Tibial nerve (tissue), 4 donors: ENCODE data around the gene GRIFIN. TPM values are rescaled to one million over a fixed set of nuclear protein-coding genes. Genes with fewer than 3 reads are reported as not detected.

Source experiments
- DNase-seq, 2 donors: peaks; one replicate each; pipeline ENCODE4 v3.0.0-alpha.2; 2019; ENCODE audit warnings: low spot score in 2 of 2
- H3K27ac ChIP-seq, 4 donors: fragments of 200-600 bp; sonication (generic) in 3 of 4; one replicate each; pipeline ENCODE4 v1.5.1; 2017 to 2019; ENCODE audit warnings: mild to moderate bottlenecking in 1 of 4
- H3K27me3 ChIP-seq, 2 donors: fragments of 200-600 bp; sonication (generic) in 1 of 2; one replicate each; pipeline versions ENCODE4 v1.5.1 to v1.6.0; 2017 to 2019
- H3K36me3 ChIP-seq, 3 donors: fragments of 200-600 bp; sonication (generic); one replicate each; pipeline ENCODE4 v1.5.1; 2018 to 2019
- H3K4me1 ChIP-seq, 4 donors: fragments of 200-600 bp; sonication (generic) in 3 of 4; one replicate each; pipeline ENCODE4 v1.5.1; 2017 to 2019
- H3K4me3 ChIP-seq, 4 donors: fragments of 200-600 bp; sonication (generic) in 3 of 4; one replicate each; pipeline ENCODE4 v1.5.1; 2017 to 2019; ENCODE audit warnings: mild to moderate bottlenecking in 1 of 4, moderate library complexity in 1 of 4
- H3K9me3 ChIP-seq, 4 donors: fragments of 200-600 bp; sonication (generic) in 3 of 4; one replicate each; pipeline ENCODE4 v1.5.1; 2017 to 2019
- CTCF ChIP-seq, 5 experiments: fragments of 200-600 bp in 3 of 5; fragments of 450-650 bp in 2 of 5; sonication (generic) in 3 of 5; IDR thresholded peaks; one replicate each; pipeline ENCODE4 v1.5.1; 2016 to 2019; ENCODE audit warnings: antibody characterized with exemption in 5 of 5, mild to moderate bottlenecking in 3 of 5, moderate library complexity in 2 of 5
- EP300 ChIP-seq, 2 donors: sonication (generic); formaldehyde crosslinking; IDR thresholded peaks; one replicate each; pipeline ENCODE4 v1.6.1; 2017; ENCODE audit warnings: antibody characterized with exemption in 2 of 2, mild to moderate bottlenecking in 1 of 2
- POLR2A ChIP-seq, 2 donors: fragments of 450-650 bp; IDR thresholded peaks; one replicate each; pipeline ENCODE4 v1.6.1; 2017; ENCODE audit warnings: antibody characterized with exemption in 2 of 2, mild to moderate bottlenecking in 2 of 2, moderate library complexity in 2 of 2
- WGBS, 2 donors: methylation state at CpG; one replicate each; pipeline ENCODE4 v1.1.5; 2018; 5-methylcytosine and 5-hydroxymethylcytosine counted together
- total RNA-seq, 4 donors: library from RNA; depleted of rRNA; stranded (reverse); fragments of >200 nt; gene quantifications; one replicate each; pipeline ENCODE4 v1.1.0, GENCODE V29; 2016

The GRIFIN gene
- total RNA-seq, 4 donors from 2014 or later: not detected

DNA sequence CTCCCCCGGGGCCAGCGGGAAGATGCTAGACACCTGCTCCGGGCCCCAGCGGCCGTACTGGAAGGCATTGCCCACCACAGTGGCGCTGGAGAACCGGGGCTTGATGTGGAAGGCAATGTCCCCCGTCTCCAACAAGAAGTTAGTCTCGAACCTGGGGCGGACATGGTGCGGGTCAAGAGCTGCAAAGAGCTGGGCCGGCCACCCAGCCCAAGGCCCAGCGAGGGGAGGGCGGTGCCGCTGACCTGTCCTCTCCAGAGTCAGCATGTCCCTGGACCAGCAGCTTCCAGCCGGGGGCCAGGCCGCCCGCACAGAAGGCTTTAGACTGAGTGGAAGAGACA, 551 bp downstream of the GRIFIN start:
- H3K4me1 ChIP-seq: peaks cover 0 to 37% (median 18%) of the 10 kb centered on the region in 4 donors
- TF ChIP-seq CTCF (IDR thresholded peaks at IDR 0.05): no peak
- TF ChIP-seq EP300 (IDR thresholded peaks at IDR 0.05): no peak
- no peak for TF ChIP-seq POLR2A (IDR thresholded peaks at IDR 0.05)
- H3K9me3 ChIP-seq: no peaks in the 10 kb centered on the region
- H3K27me3 ChIP-seq: peaks cover 0 to 9% of the 10 kb centered on the region in 2 donors
- H3K36me3 ChIP-seq: no peaks in the 10 kb centered on the region
- H3K27ac ChIP-seq: no peak overlapping the region
- 87 to 93% methylated on average over 3 to 14 of the region's 18 CpGs for WGBS, 2 donors
- no peak for DNase-seq
- no peak overlapping the region for H3K4me3 ChIP-seq

- no peak for TF ChIP-seq EP300 (IDR thresholded peaks at IDR 0.05)
- TF ChIP-seq CTCF (IDR thresholded peaks at IDR 0.05): no peak
- no peak for TF ChIP-seq POLR2A (IDR thresholded peaks at IDR 0.05)
- Histone ChIP-seq H3K9me3 (no peaks in the 10 kb centered on the region), H3K36me3 (no peaks in the 10 kb centered on the region), H3K4me1 (peaks cover 0 to 35% (median 18%) of the 10 kb centered on the region in 4 donors), H3K4me3 (no peak overlapping the region), H3K27me3 (peaks cover 0 to 3% of the 10 kb centered on the region in 2 donors), H3K27ac (no peak overlapping the region)
- WGBS, 2 donors: 80 to 86% methylated on average over 14 to 25 of the region's 28 CpGs
- DNase-seq: no peak
Measured at GRCh38 chr7:2474813-2475677, 1.2 kb downstream of the GRIFIN start.

GRCh38 chr7:2474224-2474623, 2.0 kb downstream of the GRIFIN start:
- Histone ChIP-seq H3K9me3 (no peaks in the 10 kb centered on the region), H3K4me3 (no peak overlapping the region), H3K36me3 (no peaks in the 10 kb centered on the region), H3K4me1 (peaks cover 0 to 27% (median 18%) of the 10 kb centered on the region in 4 donors), H3K27ac (no peak overlapping the region), H3K27me3 (no peaks in the 10 kb centered on the region)
- no peak for DNase-seq
- WGBS, 2 donors: 68 to 76% methylated on average over 7 to 15 of the region's 15 CpGs
- no peak for TF ChIP-seq EP300 (IDR thresholded peaks at IDR 0.05)
- no peak for TF ChIP-seq CTCF (IDR thresholded peaks at IDR 0.05)
- no peak for TF ChIP-seq POLR2A (IDR thresholded peaks at IDR 0.05)

GRCh38 chr7:2473496-2474180, 2.6 kb downstream of the GRIFIN start:
- H3K36me3 ChIP-seq: no peaks in the 10 kb centered on the region
- no peak overlapping the region for H3K27ac ChIP-seq
- DNase-seq: no peak
- TF ChIP-seq CTCF (IDR thresholded peaks at IDR 0.05): no peak
- TF ChIP-seq POLR2A (IDR thresholded peaks at IDR 0.05): no peak
- no peak for TF ChIP-seq EP300 (IDR thresholded peaks at IDR 0.05)
- H3K4me1 ChIP-seq: peaks cover 0 to 24% (median 15%) of the 10 kb centered on the region in 4 donors
- no peak overlapping the region for H3K4me3 ChIP-seq
- H3K27me3 ChIP-seq: no peaks in the 10 kb centered on the region
- H3K9me3 ChIP-seq: no peaks in the 10 kb centered on the region
- WGBS, 2 donors: 79 to 88% methylated on average over 12 of the region's 12 CpGs

DNA sequence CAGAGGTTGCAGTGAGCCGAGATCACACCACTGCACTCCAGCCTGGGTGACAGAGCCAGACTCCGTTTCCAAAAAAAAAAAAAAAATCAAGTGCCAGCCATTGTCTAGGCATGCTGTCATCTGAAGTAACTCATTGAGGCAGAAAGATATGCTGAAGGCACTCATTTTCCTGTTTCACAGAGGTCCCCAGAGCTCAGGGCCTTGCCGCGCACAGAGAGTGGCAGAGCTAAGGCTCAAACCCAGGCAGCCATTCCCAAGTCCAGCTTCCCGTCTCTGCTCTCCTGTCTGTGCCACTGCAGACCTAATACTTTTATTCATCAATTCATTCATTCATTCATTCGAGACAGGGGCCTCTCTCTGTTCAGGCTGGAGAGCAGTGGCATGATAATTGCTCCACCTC, 3.5 kb downstream of the GRIFIN start:
- Histone ChIP-seq H3K27ac (no peak overlapping the region), H3K27me3 (no peaks in the 10 kb centered on the region), H3K9me3 (no peaks in the 10 kb centered on the region), H3K36me3 (no peaks in the 10 kb centered on the region), H3K4me3 (no peak overlapping the region), H3K4me1 (peaks cover 0 to 18% (median 6%) of the 10 kb centered on the region in 4 donors)
- DNase-seq: no peak
- 75 to 78% methylated on average over 6 of the region's 6 CpGs for WGBS, 2 donors
- TF ChIP-seq POLR2A (IDR thresholded peaks at IDR 0.05) (no peak), CTCF (IDR thresholded peaks at IDR 0.05) (no peak), EP300 (IDR thresholded peaks at IDR 0.05) (no peak)
